T47D (cell line): ENCODE results near the gene USP9X.
"Not testable (repeated sequence)": the region's sequence is repeated elsewhere in the genome, so short reads cannot be mapped to it uniquely, and the experiment has no call there.

Experiments
- DNase-seq, 2 experiments: peaks; one replicate each; pipeline versions ENCODE4 v3.0.0 to v3.0.0-alpha.2; 2011 to 2012; ENCODE audit warnings: low read depth in 1 of 2, low spot score in 1 of 2
- JUND ChIP-seq: IDR thresholded peaks from 2 replicates; pipeline ENCODE4 v1.6.1; 2012; ENCODE audit warnings: low read depth
- in situ Hi-C: cut with HindIII; loops from 2 replicates; pipeline ENCODE4 v1.10.0; 2016; ENCODE audit warnings: low sequenced_read_pairs, low pct_unique_long_range_greater_than_20kb

The USP9X gene

DNA sequence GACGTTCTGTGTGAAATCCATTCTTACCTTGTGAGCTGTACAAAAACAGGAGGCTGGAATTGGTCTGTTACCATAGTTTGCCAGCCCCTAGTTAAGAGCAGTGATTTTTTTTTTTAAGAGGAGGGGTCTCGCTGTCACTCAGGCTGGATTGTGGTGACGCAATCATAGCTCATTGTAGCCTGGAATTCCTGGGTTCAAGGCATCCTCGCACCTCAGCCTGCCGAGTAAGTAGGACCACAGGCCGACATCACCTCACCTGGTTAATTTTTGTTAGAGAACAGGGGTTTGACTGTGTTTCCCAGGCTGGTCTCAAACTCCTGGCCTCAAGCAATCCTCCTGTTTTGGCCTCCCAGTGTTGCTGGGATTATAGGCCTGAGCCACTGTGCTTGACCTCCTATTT, 7.5 kb downstream of the USP9X start:
- no peak for DNase-seq
- in situ Hi-C loops: no loop called here
- no peak for TF ChIP-seq JUND

DNA sequence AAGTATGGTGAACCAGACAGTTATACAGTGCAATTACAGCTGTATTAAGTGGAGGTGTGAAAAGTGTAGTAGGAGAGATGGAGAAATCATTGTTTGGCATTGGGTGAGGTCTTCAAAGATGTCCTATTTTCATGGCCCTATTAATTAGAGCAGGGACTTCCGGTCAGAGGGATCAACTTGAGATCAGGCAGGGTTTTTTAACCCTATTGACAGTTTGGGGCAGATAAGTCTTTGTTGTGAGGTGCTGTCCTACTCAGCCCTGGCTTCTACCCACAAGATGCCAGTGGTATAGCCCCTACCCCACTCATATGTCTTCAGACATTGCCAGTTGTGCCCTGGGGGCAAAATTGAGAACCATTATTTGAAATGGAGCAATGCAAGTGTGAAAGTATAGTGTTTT, 9.9 kb downstream of the USP9X start:
- TF ChIP-seq JUND: no peak
- DNase-seq: no peak
- in situ Hi-C loops: no loop called here

DNA sequence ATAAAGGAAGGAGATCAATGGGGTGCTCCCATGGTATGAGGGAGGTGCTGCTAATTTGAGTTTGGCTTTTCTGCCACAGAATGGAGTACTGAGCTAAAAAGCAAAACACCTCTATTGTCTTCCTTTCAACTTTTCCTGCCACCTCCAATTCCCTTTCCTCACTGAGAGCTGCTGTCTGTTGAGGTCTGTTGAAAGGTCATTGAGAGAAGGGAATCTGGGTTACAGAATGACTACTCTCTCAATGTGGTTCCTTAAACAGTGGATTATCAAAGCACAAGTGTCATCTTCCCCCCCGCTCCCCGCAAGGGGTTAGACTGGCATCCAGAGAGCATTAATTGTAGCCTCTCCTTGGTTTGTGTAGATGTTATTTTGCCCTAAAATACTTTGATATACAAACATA, 10.7 kb downstream of the USP9X start:
- in situ Hi-C loops: no loop called here
- no peak for DNase-seq
- TF ChIP-seq JUND: no peak

DNA sequence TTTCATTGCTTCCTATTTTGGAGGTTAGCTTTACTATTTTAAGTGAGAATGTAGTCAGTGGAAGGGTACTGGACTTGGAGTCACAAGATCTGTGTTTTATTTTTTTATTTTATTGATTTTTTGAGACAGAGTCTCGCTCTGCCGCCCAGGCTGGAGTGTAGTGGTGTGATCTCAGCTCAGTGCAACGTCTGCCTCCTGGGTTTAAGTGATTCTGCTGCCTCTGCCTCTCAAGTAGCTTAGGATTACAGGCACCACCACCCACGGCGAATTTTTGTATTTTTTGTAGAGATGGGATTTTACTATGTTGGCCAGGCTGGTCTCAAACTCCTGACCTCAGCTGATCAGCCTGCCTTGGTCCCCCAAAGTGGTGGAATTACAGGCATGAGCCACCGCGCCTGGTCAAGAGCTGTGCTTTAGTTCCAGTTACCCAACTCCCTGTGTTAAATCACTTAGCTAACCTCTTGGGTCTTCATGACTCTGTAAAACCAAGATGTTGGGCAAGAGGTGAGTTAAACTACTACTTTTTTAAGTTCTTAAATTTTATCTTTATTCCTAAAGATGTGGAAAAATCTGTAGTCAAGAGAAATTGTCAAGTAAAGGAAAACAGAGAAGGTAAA, 11.2 kb downstream of the USP9X start:
- no peak for TF ChIP-seq JUND
- in situ Hi-C loops: no loop called here
- no peak for DNase-seq

DNA sequence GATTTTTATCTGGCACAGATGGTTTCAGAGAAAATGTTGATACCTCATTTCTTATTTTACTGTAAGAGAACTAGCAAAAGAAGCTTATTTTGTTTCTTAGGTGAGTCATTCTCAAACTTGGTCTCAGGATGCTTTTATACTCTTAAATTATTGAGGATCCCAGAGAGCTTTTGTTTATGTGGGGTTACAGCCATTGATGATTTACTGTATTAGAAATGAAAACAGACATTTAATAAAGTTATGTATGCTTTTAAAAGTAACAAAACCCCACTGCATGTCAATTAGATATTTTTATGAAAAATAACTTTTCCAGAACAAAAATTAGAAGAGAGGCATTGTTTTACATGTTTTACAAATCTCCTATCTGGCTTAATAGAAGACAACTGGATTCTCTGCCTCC, 12.1 kb downstream of the USP9X start:
- no peak for TF ChIP-seq JUND
- in situ Hi-C loops: no loop called here
- no peak for DNase-seq

DNA sequence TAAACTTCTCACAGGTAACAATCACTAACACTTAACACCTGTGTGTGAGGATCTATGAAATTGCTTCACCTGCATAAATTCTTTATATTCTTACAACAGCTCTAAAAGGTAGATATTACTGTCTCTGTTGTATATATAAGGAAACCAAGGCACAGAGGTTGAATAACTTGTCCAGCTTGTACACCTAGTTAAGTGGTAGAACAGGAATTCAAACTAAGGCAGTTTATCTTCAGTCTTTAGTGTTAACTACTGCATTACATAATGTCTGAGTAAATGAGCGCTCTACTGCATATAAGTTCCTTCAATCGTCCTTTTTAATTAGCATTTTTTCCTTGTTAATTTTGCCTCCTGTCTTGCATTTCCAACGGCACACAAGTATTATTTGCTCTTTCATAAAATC, 15.0 kb downstream of the USP9X start:
- peak in 1 of 2 experiments; percentile 59 for DNase-seq
- in situ Hi-C loops: no loop called here
- no peak for TF ChIP-seq JUND

DNA sequence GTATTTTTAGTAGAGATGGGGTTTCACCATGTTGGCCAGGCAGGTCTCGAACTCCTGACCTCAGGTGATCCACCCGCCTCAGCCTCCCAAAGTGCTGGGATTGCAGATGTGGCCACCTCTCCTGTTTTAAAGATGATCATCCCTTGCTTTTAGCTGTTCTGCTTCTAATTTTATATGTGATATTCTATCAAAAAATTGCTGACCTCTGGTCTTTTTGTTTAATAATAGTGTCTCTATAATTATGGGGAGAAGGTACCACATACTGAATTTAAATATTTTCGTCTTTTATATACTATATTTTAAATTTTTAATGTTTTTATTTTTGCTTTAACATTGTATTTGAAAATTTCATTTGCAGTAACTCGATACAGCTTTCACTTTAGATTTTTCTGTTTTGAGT, 15.6 kb downstream of the USP9X start:
- no peak for TF ChIP-seq JUND
- in situ Hi-C loops: no loop called here
- DNase-seq: no peak

DNA sequence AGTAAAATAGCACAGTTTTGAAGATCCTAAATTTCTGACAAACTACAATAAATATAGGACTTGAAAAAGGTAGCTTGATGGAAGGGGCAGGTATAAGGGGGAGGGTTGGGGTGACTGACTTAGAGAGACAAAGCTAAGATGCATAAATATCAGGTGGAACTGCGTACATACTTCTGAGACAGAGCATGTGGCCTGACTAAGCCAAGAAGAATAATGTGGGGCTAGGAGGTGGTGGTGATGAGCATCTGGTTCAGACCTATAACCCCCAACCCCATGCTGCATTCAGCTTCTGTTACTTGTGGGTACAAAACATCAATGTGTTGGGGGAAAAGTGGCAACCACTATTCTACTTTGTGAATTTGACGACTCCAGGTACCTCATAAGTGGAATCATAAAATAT, 19.8 kb downstream of the USP9X start:
- TF ChIP-seq JUND: no peak
- DNase-seq: no peak
- in situ Hi-C loops: no loop called here

DNA sequence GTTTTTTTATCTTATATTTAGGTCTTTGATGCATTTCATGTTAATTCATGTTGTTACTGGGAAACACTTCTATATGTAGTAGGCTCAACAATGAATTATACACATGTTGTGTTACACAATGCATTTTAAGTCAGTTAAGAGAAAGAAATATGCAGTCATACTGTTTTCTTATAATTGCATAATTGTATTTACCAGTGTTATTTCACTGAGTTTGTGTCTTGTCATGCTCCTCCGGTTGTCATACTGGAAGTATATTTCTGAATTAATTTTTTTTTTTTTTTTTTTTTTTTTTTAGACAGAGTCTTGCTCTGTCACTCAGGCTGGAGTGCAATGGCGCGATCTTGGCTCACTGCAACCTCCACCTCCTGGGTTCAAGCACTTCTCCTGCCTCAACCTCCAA, 21.0 kb downstream of the USP9X start:
- DNase-seq, in situ Hi-C loops: not testable (repeated sequence)

DNA sequence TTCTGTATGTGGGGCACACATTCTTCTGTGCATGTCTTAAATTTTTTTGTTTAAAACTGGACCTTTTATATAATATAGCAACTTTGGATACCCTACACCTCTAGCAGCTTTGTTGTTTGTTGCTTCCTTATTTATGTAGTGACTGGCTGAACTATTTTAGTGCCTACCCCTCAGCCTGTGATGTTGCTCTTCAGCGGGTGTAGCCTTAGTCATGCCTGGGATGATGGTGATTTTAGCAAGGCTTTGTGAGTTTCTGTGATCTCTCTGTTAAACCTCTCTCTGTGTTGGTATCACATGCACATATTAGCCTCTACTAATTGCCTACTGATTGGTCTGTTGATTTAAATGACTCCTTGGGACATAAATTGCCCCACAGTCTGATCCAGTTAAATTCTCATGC, 22.8 kb downstream of the USP9X start:
- DNase-seq: no peak
- in situ Hi-C loops: no loop called here
- TF ChIP-seq JUND: no peak

DNA sequence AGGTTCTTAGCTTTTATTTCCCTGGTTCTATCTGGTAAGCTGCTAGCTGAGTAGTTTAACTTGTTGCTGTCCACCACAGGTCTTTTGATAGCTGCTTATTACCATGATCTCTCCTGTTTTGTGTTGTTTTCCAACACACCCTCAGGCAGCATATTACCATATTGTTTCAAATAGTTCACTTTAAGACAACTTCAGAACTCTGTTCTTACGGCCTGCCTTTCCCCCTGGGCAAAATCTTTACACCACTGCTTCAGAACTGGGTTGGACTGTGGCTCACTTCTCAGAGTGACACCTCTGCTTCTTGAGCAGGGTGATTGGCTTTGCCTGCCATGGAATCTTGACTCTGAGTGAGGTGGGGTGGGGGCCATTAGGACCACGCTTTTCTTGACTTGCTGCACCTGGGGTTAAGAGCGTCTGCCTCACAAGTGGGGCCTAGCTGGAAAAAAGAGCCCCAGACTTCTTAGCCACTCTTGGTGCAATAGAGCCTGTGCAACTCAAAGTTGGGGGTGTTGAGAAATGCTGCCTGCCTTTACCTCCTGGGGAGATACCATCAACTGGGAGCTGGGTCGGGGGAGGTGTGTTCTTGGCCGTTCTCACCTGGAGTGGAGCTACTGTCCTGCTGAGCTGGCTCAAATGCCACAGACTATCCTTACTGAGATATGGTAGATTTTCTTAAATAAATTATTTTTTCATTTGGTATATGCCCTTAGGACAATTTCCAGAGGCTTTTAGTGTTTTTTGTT, 23.4 kb downstream of the USP9X start:
- in situ Hi-C loops: no loop called here
- no peak for DNase-seq

DNA sequence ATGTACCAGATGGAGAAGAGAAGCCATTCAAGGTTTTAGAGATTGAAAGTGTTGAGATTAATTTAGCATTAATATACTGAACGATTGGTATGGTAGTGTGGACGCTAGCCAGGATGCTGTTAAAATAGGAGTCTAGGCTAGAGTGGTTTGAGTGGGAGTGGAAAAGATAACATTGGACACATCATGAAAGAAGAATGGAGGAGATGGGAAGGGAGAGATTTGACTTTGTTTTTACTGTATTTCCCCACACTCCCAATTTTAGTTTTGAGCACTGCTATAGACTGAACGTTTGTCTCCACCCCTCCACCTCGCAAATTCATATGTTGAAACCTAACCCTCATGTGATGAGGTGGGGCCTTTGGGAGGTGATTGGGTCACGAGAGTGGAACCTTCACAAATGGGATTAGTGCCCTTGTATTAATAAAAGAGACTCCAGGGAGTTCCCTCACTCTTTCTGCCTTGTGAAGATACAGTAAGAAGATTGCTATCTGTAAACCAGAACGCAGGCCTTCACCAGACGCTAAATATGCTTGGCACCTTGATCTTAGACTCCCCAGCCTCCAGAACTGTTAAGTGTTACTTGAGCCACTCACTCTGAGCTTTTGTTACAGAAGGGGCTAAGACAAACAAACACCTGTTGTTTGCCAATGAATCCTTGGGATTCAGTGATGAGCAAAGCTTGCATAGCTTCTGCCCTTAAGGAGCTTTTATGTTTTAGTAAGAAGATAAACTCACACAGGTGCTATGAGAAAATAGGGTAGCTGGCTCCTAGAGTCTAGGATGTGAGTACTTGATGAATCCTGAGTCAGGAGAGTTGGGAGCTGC, 25.8 kb downstream of the USP9X start:
- in situ Hi-C loops: no loop called here
- no peak for TF ChIP-seq JUND
- no peak for DNase-seq

More for the DNA sequence above, 23.4 kb downstream of the USP9X start:
- TF ChIP-seq JUND: no peak

DNA sequence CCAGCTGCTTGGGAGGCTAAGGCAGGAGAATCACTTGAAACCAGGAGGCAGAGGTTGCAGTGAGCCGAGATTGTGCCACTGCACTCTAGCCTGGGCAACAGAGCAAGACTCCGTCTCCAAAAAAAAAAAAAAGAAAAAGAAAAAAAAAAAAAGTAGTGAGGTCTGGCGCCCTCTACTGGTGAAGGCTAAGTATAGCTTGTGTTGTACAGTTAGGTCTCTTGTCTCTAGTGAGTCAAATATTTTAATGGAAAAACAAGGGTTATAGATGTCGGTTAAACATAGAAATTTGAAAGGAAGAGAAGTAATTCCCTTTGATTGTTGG, 29.8 kb downstream of the USP9X start:
- peak in 1 of 2 experiments; percentile 61 for DNase-seq
- in situ Hi-C loops: not testable (repeated sequence)
